Prostate gland (tissue), 2 donors: ENCODE data around the gene ZNF219.

Source experiments
- CTCF ChIP-seq, 4 experiments: fragments of 200-600 bp in 2 of 4; fragments of 450-650 bp in 2 of 4; sonication (generic) in 2 of 4; IDR thresholded peaks; 1 replicate in 3 of 4; 2 replicates in 1 of 4; pipeline ENCODE4 v1.5.1; 2016 to 2019; ENCODE audit warnings: antibody characterized with exemption in 4 of 4, mild to moderate bottlenecking in 2 of 4, moderate library complexity in 2 of 4
- POLR2A ChIP-seq: fragments of 450-650 bp; IDR thresholded peaks from one replicate; pipeline ENCODE4 v1.6.1; 2016; ENCODE audit warnings: antibody characterized with exemption, mild to moderate bottlenecking

DNA sequence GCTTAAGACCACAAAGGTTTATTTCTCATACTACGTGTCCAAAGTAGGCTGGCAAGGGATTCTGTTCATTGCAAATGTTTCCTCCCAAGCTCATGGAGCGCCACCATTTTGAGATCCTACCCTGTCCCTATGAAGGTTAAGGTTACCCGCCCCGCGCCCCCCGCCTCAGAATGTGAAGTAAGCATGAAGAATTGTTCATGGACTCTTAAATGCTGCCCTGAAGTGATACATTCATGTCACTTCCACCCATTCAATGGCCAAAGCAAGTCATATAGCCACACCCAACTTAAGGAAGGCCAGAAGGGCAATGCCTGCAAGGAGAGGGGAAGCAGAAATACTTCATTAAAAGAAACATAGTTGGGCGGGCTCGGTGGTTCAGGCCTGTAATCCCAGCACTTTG lies 6.6 kb upstream of the ZNF219 start:
- TF ChIP-seq POLR2A (no peak), CTCF (IDR thresholded peaks at IDR 0.05) (no peak)
